Heart right ventricle (tissue), 16 donors: ENCODE results near the gene PPOX. TPM values are rescaled to one million over a fixed set of nuclear protein-coding genes. Genes with fewer than 3 reads are reported as not detected.
A peak's percentile ranks its signal among the peaks of the same experiment; 100 is the strongest.

Experiments used
- ATAC-seq, 8 donors: fragments of 200-7000 bp; cut with Tn5 transposase; one replicate each; pipeline ENCODE4 v1.9.1; 2020; ENCODE audit warnings: mild to moderate bottlenecking in 8 of 8, moderate library complexity in 8 of 8, moderate number of reproducible peaks in 1 of 8
- DNase-seq, 2 donors: peaks; one replicate each; pipeline ENCODE4 v3.0.0-alpha.2; 2020
- H3K27ac ChIP-seq, 10 donors: fragments of 200-600 bp; sonication (generic) in 2 of 10; one replicate each; pipeline versions ENCODE4 v1.5.0 to v1.8.0; 2020 to 2022; ENCODE audit warnings: mild to moderate bottlenecking in 3 of 10
- H3K27me3 ChIP-seq, 7 donors: fragments of 200-600 bp; one replicate each; pipeline ENCODE4 v1.8.0; 2021 to 2022; ENCODE audit warnings: mild to moderate bottlenecking in 2 of 7
- H3K36me3 ChIP-seq, 9 donors: fragments of 200-600 bp; sonication (generic) in 1 of 9; one replicate each; pipeline versions ENCODE4 v1.5.0 to v1.8.0; 2020 to 2022; ENCODE audit warnings: mild to moderate bottlenecking in 2 of 9
- H3K4me1 ChIP-seq, 9 donors: fragments of 200-600 bp; sonication (generic) in 1 of 9; one replicate each; pipeline versions ENCODE4 v1.5.0 to v1.8.0; 2020 to 2022; ENCODE audit warnings: mild to moderate bottlenecking in 4 of 9
- H3K4me3 ChIP-seq, 10 donors: fragments of 200-600 bp; sonication (generic) in 2 of 10; one replicate each; pipeline versions ENCODE4 v1.5.0 to v1.8.0; 2020 to 2022; ENCODE audit warnings: mild to moderate bottlenecking in 7 of 10, moderate library complexity in 2 of 10
- H3K9me3 ChIP-seq, 11 donors: fragments of 200-600 bp in 10 of 11; sonication (generic) in 2 of 11; one replicate each; pipeline versions ENCODE4 v1.5.0 to v1.8.0; 2013 to 2022; ENCODE audit warnings: mild to moderate bottlenecking in 2 of 11, control low read depth in 1 of 11, moderate library complexity in 1 of 11
- WGBS, 2 donors: extraction: QIAGEN DNeasy Blood & Tissue Kit; methylation state at CpG; one replicate each; pipeline ENCODE4 v1.1.7; 2013; ENCODE audit warnings: inconsistent platforms in 1 of 2; 5-methylcytosine and 5-hydroxymethylcytosine counted together
- intact Hi-C, 10 donors: fragments of 100-400 bp; cut with DNase I; formaldehyde crosslinking; loops; one replicate each; pipeline versions ENCODE4 v1.11.1 to v1.14.2; 2022
- polyA plus RNA-seq, 2 donors: library from polyadenylated mRNA; stranded (reverse); fragments of 200-250 nt; gene quantifications; one replicate each; pipeline ENCODE4 v1.2.3, GENCODE V29; 2013
- total RNA-seq, 10 donors: library from RNA; stranded (reverse); fragmentation: NEBNext Ultra II Directional in 3 of 10; extraction: Animal tissue kit (Norgen Biotek cat#: 25700) in 3 of 10; gene quantifications; one replicate each; pipeline versions ENCODE4 v1.2.1 to v1.2.4, GENCODE V29; 2021 to 2023
- TF ChIP-seq, protein P1 (sequence below), 9 donors: fragments of 200-600 bp; sonication (generic) in 2 of 9; IDR thresholded peaks; one replicate each; pipeline versions ENCODE4 v1.5.0 to v1.8.0; 2021 to 2022; ENCODE audit warnings: antibody characterized with exemption in 9 of 9, mild to moderate bottlenecking in 5 of 9, moderate library complexity in 1 of 9
- donor health status: Arrhythmogenic right ventricular cardiomyopathy.
- donor health status: ischemic (EF 13 %, LVEDD 7.1; RV severe dilation, severe dysfunction).
- donor health status: healthy with polysubstance abuse.
- donor health status: DM: no; HTN: yes; CAD: no.
- donor health status: DM: no; HTN: no; CAD: no.
- donor health status: ischemic (EF 25% LVEDD 6.9; RV normal size, moderate dysfunction).
- donor health status: ischemic (EF 25% LVEDD 5.7; RV mildly dilated, moderate dysfunction).
- donor health status: healthy.
- donor health status: DM: yes; HTN: yes; CAD: no.
- donor health status: Ischemic cardiomyopathy.
- donor health status: ischemic (EF 35%, LVEDD 5.7; RV mildly dilated, moderate dysfunction).
- donor health status: nonischemic (EF 11% LVEDD 7.7; RV severe dilation, severe dysfunction).
- donor health status: DM: yes; HTN: yes; CAD: no.
- donor health status: PGD.
- donor health status: ischemic (EF 29% LVEDD 5.4; RV normal size, mild dysfunction).
- donor health status: nonischemic (EF 23%, LVEDD 6.1; RV moderate dilation, normal function).

The PPOX gene
- total and polyA plus RNA-seq, 12 donors, result 8.5 to 58.5 (median 15.0) TPM

DNA sequence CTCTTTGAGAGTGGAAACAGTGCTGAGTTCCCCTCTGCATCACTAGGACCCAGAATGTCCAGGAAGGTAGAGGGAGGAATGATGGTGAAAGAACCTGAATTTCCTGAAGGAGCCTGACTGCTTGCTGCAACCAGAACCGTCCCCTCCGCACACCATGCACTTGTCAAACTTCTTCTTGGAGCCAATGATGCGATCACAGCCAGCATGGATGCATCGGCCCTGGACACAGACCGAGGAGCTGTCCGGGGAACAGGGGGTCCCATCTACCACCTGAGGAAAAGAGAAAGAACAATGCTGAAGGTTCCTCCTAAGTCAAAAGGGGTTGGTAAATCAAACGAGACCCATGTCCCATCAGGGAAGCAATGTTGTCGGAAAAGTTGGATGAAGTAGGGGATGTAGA, 25.7 kb downstream of the PPOX start:
- intact Hi-C loops, result loop anchor here in 6 of 10 donors (2.0 to 10.0 kb wide), 4 partner anchors 17 to 195 kb away; partner anchors contain the start of gene TOMM40L (in 1 of the 6)
- Histone ChIP-seq H3K36me3 (peaks cover 0 to 77% (median 0%) of the 10 kb centered on the region in 9 donors), H3K4me1 (peaks cover 1 to 77% (median 42%) of the 10 kb centered on the region in 9 donors), H3K9me3 (no peaks in the 10 kb centered on the region), H3K27me3 (no peaks in the 10 kb centered on the region), H3K27ac (peak overlapping the region in 1 of 10 donors; percentile 100), H3K4me3 (no peak overlapping the region)
- no peak for DNase-seq
- 70 to 76% methylated on average over 8 of the region's 8 CpGs for WGBS, 2 donors
- TF ChIP-seq, protein P1, sequence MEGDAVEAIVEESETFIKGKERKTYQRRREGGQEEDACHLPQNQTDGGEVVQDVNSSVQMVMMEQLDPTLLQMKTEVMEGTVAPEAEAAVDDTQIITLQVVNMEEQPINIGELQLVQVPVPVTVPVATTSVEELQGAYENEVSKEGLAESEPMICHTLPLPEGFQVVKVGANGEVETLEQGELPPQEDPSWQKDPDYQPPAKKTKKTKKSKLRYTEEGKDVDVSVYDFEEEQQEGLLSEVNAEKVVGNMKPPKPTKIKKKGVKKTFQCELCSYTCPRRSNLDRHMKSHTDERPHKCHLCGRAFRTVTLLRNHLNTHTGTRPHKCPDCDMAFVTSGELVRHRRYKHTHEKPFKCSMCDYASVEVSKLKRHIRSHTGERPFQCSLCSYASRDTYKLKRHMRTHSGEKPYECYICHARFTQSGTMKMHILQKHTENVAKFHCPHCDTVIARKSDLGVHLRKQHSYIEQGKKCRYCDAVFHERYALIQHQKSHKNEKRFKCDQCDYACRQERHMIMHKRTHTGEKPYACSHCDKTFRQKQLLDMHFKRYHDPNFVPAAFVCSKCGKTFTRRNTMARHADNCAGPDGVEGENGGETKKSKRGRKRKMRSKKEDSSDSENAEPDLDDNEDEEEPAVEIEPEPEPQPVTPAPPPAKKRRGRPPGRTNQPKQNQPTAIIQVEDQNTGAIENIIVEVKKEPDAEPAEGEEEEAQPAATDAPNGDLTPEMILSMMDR (IDR thresholded peaks at IDR 0.05), result no peak
- no peak for ATAC-seq

DNA sequence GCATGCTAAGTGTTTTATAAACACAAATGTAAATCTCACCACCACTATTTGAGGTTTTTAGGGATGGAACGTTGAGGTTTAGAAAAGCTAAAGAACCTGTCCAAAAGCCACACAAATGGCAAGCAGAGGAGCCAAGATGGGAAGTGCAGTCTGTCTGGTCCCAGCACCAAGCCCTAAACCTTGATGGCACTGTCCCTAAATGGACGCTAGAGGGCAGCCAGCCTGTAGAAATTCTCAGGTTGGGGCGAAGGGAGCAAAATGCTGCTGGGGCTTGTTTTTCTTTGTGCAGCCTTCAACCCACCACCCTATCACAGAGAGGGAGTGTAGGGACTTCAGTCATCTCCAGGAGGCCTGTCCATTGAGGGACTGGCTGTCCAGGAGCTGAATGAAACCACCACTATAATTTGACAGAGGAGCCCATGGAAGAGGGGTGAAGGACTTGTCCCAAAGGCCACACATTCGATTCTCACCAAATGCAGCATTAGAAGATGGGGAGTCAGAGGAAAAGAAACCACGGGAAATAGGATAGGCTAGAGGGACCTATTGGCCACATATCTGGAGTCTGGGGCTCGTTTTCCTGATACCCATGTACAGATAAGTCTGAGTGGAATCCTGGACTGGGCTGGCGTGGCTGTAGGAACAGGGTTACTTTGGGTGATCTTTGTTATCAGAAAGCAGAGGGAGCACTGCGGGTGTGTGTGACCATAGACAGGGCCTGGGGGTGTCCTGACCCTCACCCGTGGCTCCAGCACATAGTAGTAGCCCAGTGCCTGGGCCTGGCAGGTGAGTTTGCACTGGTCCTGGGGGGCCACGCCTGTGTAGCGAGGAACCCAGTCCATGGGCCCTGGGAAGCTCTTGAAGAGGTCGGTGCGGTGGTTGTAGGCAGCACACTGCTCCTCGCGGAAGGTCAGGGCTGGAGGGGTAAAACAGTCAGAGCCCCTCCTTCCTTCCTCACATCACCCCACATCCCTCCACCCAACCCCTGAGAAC, 26.5 kb downstream of the PPOX start:
- WGBS, 2 donors, result 49 to 54% methylated on average over 15 of the region's 15 CpGs
- peak; percentile 17 to 71 (median 60) for ATAC-seq
- H3K4me1 ChIP-seq, result peaks cover 8 to 71% (median 49%) of the 10 kb centered on the region in 9 donors
- DNase-seq, result peak in 1 of 2 donors; percentile 78
- H3K9me3 ChIP-seq, result no peaks in the 10 kb centered on the region
- peaks cover 0 to 77% (median 0%) of the 10 kb centered on the region in 9 donors for H3K36me3 ChIP-seq
- H3K27ac ChIP-seq, result peak overlapping the region in 5 of 10 donors; percentile 17 to 100 (median 41)
- TF ChIP-seq, protein P1 (IDR thresholded peaks at IDR 0.05), result peak; percentile 78 to 92 (median 89)
- H3K4me3 ChIP-seq, result peak overlapping the region in 2 of 10 donors; percentile 0 to 67
- H3K27me3 ChIP-seq, result no peaks in the 10 kb centered on the region
- intact Hi-C loops, result loop anchor here in 6 of 10 donors (2.0 to 10.0 kb wide), 4 partner anchors 16 to 195 kb away; partner anchors contain the start of gene TOMM40L (in 1 of the 6)

DNA sequence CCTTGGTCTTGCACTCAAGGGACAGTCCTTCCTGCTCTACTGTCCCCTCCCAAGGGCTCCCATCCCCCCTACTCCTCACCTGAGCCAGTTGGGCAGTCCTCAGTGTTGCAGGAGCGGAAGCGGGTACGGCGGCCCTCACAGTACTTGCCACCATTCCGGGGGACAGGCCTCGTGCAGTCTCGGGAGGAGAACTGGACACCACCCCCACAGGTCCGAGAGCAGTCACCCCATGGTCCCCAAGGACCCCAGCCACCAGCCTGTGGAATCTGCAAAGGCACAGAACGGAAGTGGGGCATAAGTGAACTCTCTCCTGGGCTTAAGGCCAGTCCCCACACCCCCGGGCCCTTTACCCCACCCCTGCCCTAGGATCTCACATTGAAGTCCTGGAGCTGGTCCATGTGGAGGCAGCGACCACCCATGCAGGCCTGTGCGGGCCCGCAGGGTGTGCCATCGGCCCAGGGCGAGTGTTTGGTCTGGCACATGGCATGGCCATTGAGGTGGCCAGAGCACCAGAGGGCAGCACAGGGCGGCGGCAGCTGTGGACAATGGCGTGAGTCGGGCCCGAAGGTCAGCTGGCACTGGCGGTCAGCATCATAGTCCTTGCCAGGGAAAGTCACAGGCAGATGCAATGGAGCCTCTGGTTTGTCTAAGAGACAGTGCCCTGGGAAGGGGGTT, 27.5 kb downstream of the PPOX start:
- intact Hi-C loops, result loop anchor here in 6 of 10 donors (2.0 to 10.0 kb wide), 4 partner anchors 15 to 194 kb away; partner anchors contain the start of gene TOMM40L (in 1 of the 6)

More for the DNA sequence above, 27.5 kb downstream of the PPOX start:
- DNase-seq (no peak), ATAC-seq (peak in 2 of 8 donors; percentile 4 to 10)
- Histone ChIP-seq H3K9me3 (no peaks in the 10 kb centered on the region), H3K4me3 (peak overlapping the region in 7 of 10 donors; percentile 5 to 67 (median 22)), H3K4me1 (peaks cover 16 to 73% (median 58%) of the 10 kb centered on the region in 9 donors), H3K36me3 (peaks cover 0 to 77% (median 0%) of the 10 kb centered on the region in 9 donors), H3K27me3 (no peaks in the 10 kb centered on the region), H3K27ac (peak overlapping the region in 6 of 10 donors; percentile 17 to 100 (median 41))
- TF ChIP-seq, protein P1 (IDR thresholded peaks at IDR 0.05), result peak in 2 of 9 donors; percentile 12 to 21
- 76 to 79% methylated on average over 21 of the region's 21 CpGs for WGBS, 2 donors
